SU-DHL-6 (cell line): ENCODE data around the gene WAPL.

Source experiments
- H2AFZ ChIP-seq: fragments of 200-600 bp; sonication (generic); 2 replicates; pipeline ENCODE4 v1.6.1; 2014; ENCODE audit warnings: low read depth, mild to moderate bottlenecking, moderate library complexity, mixed read lengths, antibody characterized with exemption, low read length; ENCODE audit not compliant: severe bottlenecking
- H3F3A ChIP-seq: fragments of 200-600 bp; shearing (Covaris generic); 2 replicates; pipeline ENCODE4 v1.6.0; 2016; ENCODE audit warnings: antibody characterized with exemption, mild to moderate bottlenecking; ENCODE audit not compliant: insufficient read depth
- H3K27ac ChIP-seq: fragments of 200-600 bp; sonication (generic); 2 replicates; pipeline ENCODE4 v1.5.1; 2016; ENCODE audit warnings: low read depth, mild to moderate bottlenecking, low read length, moderate library complexity, mixed read lengths
- H3K27me3 ChIP-seq: fragments of 200-600 bp; sonication (generic), shearing (Covaris generic); 2 replicates; pipeline ENCODE4 v1.6.0; 2014; ENCODE audit warnings: mild to moderate bottlenecking, low read length
- H3K36me3 ChIP-seq: fragments of 200-600 bp; sonication (generic); 2 replicates; pipeline ENCODE4 v1.6.1; 2014; ENCODE audit warnings: mild to moderate bottlenecking, low read length, mixed read lengths
- H3K4me2 ChIP-seq: fragments of 300-600, 200-600 bp; shearing (Covaris generic), sonication (generic); 2 replicates; pipeline ENCODE4 v1.6.0; 2014; ENCODE audit warnings: low read length, low read depth, mild to moderate bottlenecking; ENCODE audit not compliant: poor library complexity, severe bottlenecking
- H3K4me3 ChIP-seq: fragments of 200-600 bp; sonication (generic); 2 replicates; pipeline ENCODE4 v1.5.1; 2014; ENCODE audit warnings: antibody characterized with exemption, low read length, mild to moderate bottlenecking, mixed read lengths; ENCODE audit not compliant: insufficient read depth, poor library complexity, severe bottlenecking
- H3K79me2 ChIP-seq: fragments of 200-600 bp; sonication (generic); 2 replicates; pipeline ENCODE4 v1.6.1; 2014; ENCODE audit warnings: mild to moderate bottlenecking, low read length, moderate library complexity; ENCODE audit not compliant: insufficient read depth
- H3K9ac ChIP-seq: fragments of 200-600 bp; sonication (generic); 2 replicates; pipeline ENCODE4 v1.7.0; 2014; ENCODE audit warnings: mild to moderate bottlenecking, low read length
- H3K9me2 ChIP-seq: fragments of 200-600 bp; sonication (generic); replicated peaks from 2 replicates; pipeline ENCODE4 v1.6.1; 2014; ENCODE audit warnings: low read length; ENCODE audit not compliant: insufficient read depth
- H3K9me3 ChIP-seq: fragments of 200-600 bp; sonication (generic); 2 replicates; pipeline ENCODE4 v1.6.1; 2014; ENCODE audit warnings: low read length, mixed read lengths; ENCODE audit not compliant: insufficient read depth
- H4K20me1 ChIP-seq: fragments of 200-600 bp; sonication (generic); 2 replicates; pipeline ENCODE4 v1.6.1; 2014; ENCODE audit warnings: low read depth, mild to moderate bottlenecking, antibody characterized with exemption, low read length, moderate library complexity, mixed read lengths
- EZH2phosphoT487 ChIP-seq: fragments of 200-600 bp; sonication (generic), shearing (Covaris generic); conservative IDR thresholded peaks from 2 replicates; pipeline ENCODE4 v1.6.1; 2018; ENCODE audit warnings: mild to moderate bottlenecking, antibody characterized with exemption, low read length, moderate library complexity, mixed read lengths
- TF ChIP-seq, protein P1 (sequence below): fragments of 200-600 bp; sonication (generic); IDR thresholded peaks from one replicate; pipeline ENCODE4 v1.5.1; 2017; ENCODE audit warnings: antibody characterized with exemption, mild to moderate bottlenecking, low read length, moderate library complexity; ENCODE audit not compliant: insufficient read depth, poor library complexity, severe bottlenecking

The WAPL gene

DNA sequence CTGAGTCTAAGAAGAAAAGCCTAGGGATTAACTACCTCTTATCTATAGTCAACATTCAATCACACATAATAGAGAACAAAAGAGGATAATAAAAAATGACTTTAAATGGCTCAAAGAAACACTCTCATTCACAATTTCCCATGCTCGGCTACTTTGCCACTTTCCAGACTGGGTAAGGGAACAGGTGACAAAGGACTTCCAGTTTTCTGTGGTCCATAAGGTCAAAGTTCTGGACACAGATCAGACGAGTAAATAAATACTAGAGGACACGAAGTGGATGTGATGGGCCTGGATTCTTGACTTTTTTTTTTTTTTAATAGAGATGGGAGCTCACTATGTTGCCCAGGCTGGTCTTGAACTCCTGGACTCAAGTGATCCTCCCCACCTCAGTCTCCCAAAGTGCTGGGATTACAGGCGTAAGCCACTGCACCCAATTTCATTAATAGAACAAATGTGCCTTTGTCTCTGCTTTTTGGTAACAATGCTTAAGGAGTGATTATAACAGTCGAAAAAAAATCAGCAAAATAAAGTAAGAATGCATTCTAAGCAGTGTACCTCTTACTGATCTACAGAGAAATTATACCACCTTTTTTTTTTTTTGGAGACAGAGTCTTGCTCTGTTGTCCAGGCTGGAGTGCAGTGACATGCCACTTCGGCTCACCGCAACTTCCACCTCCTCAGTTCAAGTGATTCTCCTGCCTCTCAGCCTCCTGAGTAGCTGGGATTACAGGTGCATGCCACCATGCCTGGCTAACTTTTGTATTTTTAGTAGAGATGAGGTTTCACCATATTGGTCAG, 70.6 kb downstream of the WAPL start:
- Histone ChIP-seq H3K4me3 (peak overlapping the region; percentile 34), H2AFZ (no peak overlapping the region), H3K9me3 (no peaks in the 10 kb centered on the region), H3K79me2 (peaks cover 19% of the 10 kb centered on the region), H3K4me2 (peak overlapping the region; percentile 55), H3K27me3 (no peaks in the 10 kb centered on the region), H3K36me3 (peaks cover 61% of the 10 kb centered on the region), H3K27ac (peak overlapping the region; percentile 94), H3F3A (peaks cover 68% of the 10 kb centered on the region), H3K9ac (peak overlapping the region; percentile 32), H3K9me2 (no peaks in the 10 kb centered on the region), H4K20me1 (no peaks in the 10 kb centered on the region)
- TF ChIP-seq, protein P1, sequence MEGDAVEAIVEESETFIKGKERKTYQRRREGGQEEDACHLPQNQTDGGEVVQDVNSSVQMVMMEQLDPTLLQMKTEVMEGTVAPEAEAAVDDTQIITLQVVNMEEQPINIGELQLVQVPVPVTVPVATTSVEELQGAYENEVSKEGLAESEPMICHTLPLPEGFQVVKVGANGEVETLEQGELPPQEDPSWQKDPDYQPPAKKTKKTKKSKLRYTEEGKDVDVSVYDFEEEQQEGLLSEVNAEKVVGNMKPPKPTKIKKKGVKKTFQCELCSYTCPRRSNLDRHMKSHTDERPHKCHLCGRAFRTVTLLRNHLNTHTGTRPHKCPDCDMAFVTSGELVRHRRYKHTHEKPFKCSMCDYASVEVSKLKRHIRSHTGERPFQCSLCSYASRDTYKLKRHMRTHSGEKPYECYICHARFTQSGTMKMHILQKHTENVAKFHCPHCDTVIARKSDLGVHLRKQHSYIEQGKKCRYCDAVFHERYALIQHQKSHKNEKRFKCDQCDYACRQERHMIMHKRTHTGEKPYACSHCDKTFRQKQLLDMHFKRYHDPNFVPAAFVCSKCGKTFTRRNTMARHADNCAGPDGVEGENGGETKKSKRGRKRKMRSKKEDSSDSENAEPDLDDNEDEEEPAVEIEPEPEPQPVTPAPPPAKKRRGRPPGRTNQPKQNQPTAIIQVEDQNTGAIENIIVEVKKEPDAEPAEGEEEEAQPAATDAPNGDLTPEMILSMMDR: no peak
- TF ChIP-seq EZH2phosphoT487: no peak

GRCh38 chr10:86449926-86450558, 71.5 kb downstream of the WAPL start:
- peaks cover 68% of the 10 kb centered on the region for H3F3A ChIP-seq
- no peak for TF ChIP-seq EZH2phosphoT487
- TF ChIP-seq, protein P1: no peak
- H3K9me3 ChIP-seq: no peaks in the 10 kb centered on the region
- peak overlapping the region; percentile 34 for H3K4me3 ChIP-seq
- H3K4me2 ChIP-seq: peak overlapping the region; percentile 55
- no peaks in the 10 kb centered on the region for H4K20me1 ChIP-seq
- no peak overlapping the region for H2AFZ ChIP-seq
- H3K27ac ChIP-seq: peak overlapping the region; percentile 94
- no peaks in the 10 kb centered on the region for H3K9me2 ChIP-seq
- H3K79me2 ChIP-seq: peaks cover 26% of the 10 kb centered on the region
- H3K9ac ChIP-seq: peak overlapping the region; percentile 32
- no peaks in the 10 kb centered on the region for H3K27me3 ChIP-seq
- H3K36me3 ChIP-seq: peaks cover 67% of the 10 kb centered on the region

- Histone ChIP-seq H3K9me2 (no peaks in the 10 kb centered on the region), H3K9ac (no peak overlapping the region), H3K27me3 (no peaks in the 10 kb centered on the region), H3K4me2 (peak overlapping the region; percentile 4), H4K20me1 (no peaks in the 10 kb centered on the region), H3F3A (peaks cover 52% of the 10 kb centered on the region), H3K79me2 (peaks cover 33% of the 10 kb centered on the region), H3K9me3 (no peaks in the 10 kb centered on the region), H3K4me3 (no peak overlapping the region), H3K36me3 (peaks cover 81% of the 10 kb centered on the region), H2AFZ (no peak overlapping the region), H3K27ac (peak overlapping the region; percentile 94)
- TF ChIP-seq EZH2phosphoT487: no peak
Measured at GRCh38 chr10:86447432-86447831, 74.2 kb downstream of the WAPL start.

- Histone ChIP-seq H3K36me3 (peaks cover 81% of the 10 kb centered on the region), H3K9ac (no peak overlapping the region), H3K9me2 (no peaks in the 10 kb centered on the region), H3K9me3 (no peaks in the 10 kb centered on the region), H3K4me3 (no peak overlapping the region), H4K20me1 (no peaks in the 10 kb centered on the region), H3F3A (peaks cover 48% of the 10 kb centered on the region), H3K27ac (peak overlapping the region; percentile 94), H2AFZ (no peak overlapping the region), H3K27me3 (no peaks in the 10 kb centered on the region), H3K79me2 (peaks cover 33% of the 10 kb centered on the region), H3K4me2 (no peak overlapping the region)
- no peak for TF ChIP-seq EZH2phosphoT487
- TF ChIP-seq, protein P1: no peak
Measured at GRCh38 chr10:86446987-86447386, 74.6 kb downstream of the WAPL start.
